Osteocyte (in vitro differentiated cells): Measurements from ENCODE around the gene ESRRG. TPM values are rescaled to one million over a fixed set of nuclear protein-coding genes. Genes with fewer than 3 reads are reported as not detected.

Experiments
- DNase-seq: peaks from one replicate; pipeline ENCODE4 v3.0.0; 2021; ENCODE audit warnings: mixed read lengths; ENCODE audit not compliant: unreplicated experiment; ENCODE audit errors: extremely low spot score
- H3K27ac Mint-ChIP-seq: one replicate; pipeline ENCODE4 v1.8.0; 2021; ENCODE audit warnings: mild to moderate bottlenecking, mixed read lengths; ENCODE audit not compliant: unreplicated experiment
- H3K27me3 Mint-ChIP-seq: one replicate; pipeline ENCODE4 v1.8.0; 2021; ENCODE audit warnings: mixed read lengths; ENCODE audit not compliant: unreplicated experiment
- H3K36me3 Mint-ChIP-seq: one replicate; pipeline ENCODE4 v1.8.0; 2021; ENCODE audit warnings: mixed read lengths; ENCODE audit not compliant: unreplicated experiment
- H3K4me1 Mint-ChIP-seq: one replicate; pipeline ENCODE4 v1.8.0; 2021; ENCODE audit warnings: mixed read lengths; ENCODE audit not compliant: unreplicated experiment
- H3K4me3 Mint-ChIP-seq: one replicate; pipeline ENCODE4 v1.8.0; 2021; ENCODE audit warnings: mild to moderate bottlenecking, moderate library complexity, mixed read lengths; ENCODE audit not compliant: unreplicated experiment
- H3K9me3 Mint-ChIP-seq: one replicate; pipeline ENCODE4 v1.8.0; 2021; ENCODE audit warnings: mixed read lengths; ENCODE audit not compliant: unreplicated experiment
- total RNA-seq: library from RNA; stranded (reverse); gene quantifications from 2 replicates; pipeline ENCODE4 v1.2.1, GENCODE V29; 2021
- TF ChIP-seq, protein P1 (sequence below): fragments of 200-600 bp; sonication (generic); IDR thresholded peaks from 2 replicates; pipeline ENCODE4 v1.5.0; 2021; ENCODE audit warnings: antibody characterized with exemption, mild to moderate bottlenecking, moderate library complexity

Gene ESRRG
- total RNA-seq, 1 donor from 2014 or later: not detected

DNA sequence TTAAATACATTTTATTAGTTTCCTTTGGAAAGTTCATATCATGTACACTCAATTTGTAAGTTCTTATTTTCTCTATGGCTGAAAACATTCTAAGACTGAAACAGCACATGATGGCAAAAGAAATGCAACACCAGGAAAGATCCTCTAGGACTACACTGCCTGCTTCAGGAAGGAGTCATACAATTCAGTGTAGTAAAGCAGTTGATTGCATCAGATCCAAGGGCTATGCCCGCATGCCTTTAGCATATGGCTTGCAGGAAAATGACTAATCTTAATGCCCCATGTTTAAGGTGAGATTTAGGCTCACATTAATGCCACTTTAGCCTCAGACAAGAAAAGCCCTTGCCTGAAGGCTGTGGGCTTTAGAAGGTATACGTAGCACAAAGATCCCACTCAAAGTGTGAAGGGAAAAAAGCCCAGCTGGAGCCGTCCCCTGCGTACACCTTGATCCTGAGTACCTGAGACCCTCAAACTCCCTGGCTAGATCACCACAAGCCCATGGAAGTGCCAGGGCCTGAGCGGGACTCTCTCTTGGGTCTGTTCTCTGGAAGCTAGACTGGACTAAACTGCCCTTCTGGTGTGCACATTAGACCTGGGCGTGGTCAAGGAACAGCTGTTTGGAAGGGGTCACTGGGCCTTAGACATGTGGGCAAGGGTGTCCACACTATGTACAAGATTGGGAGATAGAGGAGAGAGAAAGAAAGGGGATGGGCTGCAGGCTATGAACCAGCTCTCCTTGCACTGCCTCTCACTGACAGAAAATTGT, 52.9 kb downstream of the ESRRG start:
- TF ChIP-seq, protein P1, sequence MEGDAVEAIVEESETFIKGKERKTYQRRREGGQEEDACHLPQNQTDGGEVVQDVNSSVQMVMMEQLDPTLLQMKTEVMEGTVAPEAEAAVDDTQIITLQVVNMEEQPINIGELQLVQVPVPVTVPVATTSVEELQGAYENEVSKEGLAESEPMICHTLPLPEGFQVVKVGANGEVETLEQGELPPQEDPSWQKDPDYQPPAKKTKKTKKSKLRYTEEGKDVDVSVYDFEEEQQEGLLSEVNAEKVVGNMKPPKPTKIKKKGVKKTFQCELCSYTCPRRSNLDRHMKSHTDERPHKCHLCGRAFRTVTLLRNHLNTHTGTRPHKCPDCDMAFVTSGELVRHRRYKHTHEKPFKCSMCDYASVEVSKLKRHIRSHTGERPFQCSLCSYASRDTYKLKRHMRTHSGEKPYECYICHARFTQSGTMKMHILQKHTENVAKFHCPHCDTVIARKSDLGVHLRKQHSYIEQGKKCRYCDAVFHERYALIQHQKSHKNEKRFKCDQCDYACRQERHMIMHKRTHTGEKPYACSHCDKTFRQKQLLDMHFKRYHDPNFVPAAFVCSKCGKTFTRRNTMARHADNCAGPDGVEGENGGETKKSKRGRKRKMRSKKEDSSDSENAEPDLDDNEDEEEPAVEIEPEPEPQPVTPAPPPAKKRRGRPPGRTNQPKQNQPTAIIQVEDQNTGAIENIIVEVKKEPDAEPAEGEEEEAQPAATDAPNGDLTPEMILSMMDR: no peak
- no peaks in the 10 kb centered on the region for H3K9me3 Mint-ChIP-seq
- no peak overlapping the region for H3K27ac Mint-ChIP-seq
- H3K27me3 Mint-ChIP-seq: no peaks in the 10 kb centered on the region
- no peaks in the 10 kb centered on the region for H3K4me1 Mint-ChIP-seq
- no peaks in the 10 kb centered on the region for H3K36me3 Mint-ChIP-seq
- DNase-seq: no peak
- H3K4me3 Mint-ChIP-seq: no peak overlapping the region

DNA sequence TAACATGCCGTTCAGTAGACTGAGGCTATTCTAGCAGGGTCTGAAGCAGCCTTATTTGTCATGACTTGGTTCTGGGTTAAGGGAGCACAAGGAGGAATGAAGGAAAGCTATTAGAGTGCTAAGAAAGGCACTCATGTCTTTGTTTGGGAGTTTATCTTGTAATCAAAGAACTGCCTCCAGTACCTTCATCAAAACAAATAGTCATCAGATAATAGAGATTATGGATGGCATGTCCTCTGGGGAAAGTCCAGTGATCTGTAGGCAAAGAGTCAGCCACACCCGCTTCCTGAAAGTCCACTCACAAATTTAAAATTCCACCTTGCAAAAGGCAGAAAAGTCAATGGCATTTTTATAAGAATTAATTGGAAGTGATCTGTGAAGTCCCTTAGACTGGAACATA, 56.8 kb downstream of the ESRRG start:
- TF ChIP-seq, protein P1: no peak
- no peak for DNase-seq
- no peaks in the 10 kb centered on the region for H3K36me3 Mint-ChIP-seq

DNA sequence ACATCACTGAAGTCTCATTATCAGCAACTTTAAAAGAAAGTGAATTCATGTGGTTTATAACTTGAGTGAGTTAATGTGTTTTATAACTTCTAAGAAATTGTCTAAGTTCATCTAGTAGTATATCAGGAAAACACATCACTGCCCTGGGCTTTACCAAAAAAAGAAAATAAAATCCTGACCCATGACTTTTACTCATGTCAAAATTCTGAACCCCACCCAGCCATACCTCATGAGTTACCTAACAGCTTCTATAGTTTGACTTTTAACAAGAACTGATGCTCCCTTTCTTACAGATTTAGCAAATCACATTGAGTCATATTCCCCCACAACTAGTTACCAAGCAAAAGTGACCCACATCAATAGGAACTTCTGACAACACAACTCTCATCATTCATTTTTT, 57.4 kb downstream of the ESRRG start:
- H3K36me3 Mint-ChIP-seq: no peaks in the 10 kb centered on the region
- peaks cover 3% of the 10 kb centered on the region for H3K27me3 Mint-ChIP-seq
- TF ChIP-seq, protein P1: no peak
- no peak overlapping the region for H3K27ac Mint-ChIP-seq
- DNase-seq: no peak
- H3K4me1 Mint-ChIP-seq: no peaks in the 10 kb centered on the region
- H3K4me3 Mint-ChIP-seq: no peak overlapping the region
- no peaks in the 10 kb centered on the region for H3K9me3 Mint-ChIP-seq

More for the DNA sequence above, 56.8 kb downstream of the ESRRG start:
- no peaks in the 10 kb centered on the region for H3K4me1 Mint-ChIP-seq
- H3K27me3 Mint-ChIP-seq: peaks cover 3% of the 10 kb centered on the region
- H3K4me3 Mint-ChIP-seq: no peak overlapping the region
- no peak overlapping the region for H3K27ac Mint-ChIP-seq
- H3K9me3 Mint-ChIP-seq: no peaks in the 10 kb centered on the region

DNA sequence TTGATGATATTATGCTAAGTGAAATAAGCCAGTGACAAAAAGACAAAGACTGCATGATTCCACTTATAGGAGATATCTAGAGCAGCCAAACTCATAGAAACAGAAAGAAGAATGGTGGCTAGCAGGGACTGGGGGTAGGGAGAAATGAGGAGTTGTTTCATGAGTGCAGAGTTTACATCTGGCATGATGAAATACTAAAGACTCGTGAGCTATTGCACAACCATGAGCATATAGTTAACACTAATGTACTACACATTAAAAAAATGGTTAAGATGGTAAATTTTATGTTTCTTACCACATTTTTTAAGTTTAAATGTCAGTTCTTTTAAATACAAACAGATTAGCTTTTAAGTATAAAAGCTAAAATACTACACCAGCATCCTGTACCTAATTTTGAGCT, 57.8 kb downstream of the ESRRG start:
- Mint-ChIP-seq H3K27me3 (peaks cover 3% of the 10 kb centered on the region), H3K4me1 (no peaks in the 10 kb centered on the region), H3K4me3 (no peak overlapping the region), H3K27ac (no peak overlapping the region), H3K36me3 (no peaks in the 10 kb centered on the region), H3K9me3 (no peaks in the 10 kb centered on the region)
- TF ChIP-seq, protein P1: no peak
- no peak for DNase-seq

DNA sequence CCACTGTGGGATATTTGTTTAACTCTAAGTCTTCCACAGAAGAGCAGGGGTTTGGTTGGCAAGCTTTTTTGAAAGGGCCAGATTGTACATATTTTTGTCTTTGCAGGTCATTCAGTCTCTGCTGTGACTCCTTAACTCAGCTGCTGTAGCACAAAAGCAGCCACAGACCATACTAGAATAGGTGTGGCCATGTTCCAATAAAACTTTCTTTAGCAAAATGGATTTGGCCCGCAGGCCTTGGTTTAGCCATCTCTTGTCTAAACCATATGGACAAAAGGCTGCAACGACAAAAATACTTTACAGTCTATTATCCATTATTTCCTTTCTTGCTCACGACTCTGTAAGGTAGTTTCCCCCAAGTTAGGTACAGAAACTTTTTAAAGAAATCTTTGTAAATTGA, 60.5 kb downstream of the ESRRG start:
- TF ChIP-seq, protein P1: no peak
- Mint-ChIP-seq H3K27me3 (peaks cover 6% of the 10 kb centered on the region), H3K36me3 (no peaks in the 10 kb centered on the region), H3K4me3 (no peak overlapping the region), H3K9me3 (no peaks in the 10 kb centered on the region), H3K4me1 (no peaks in the 10 kb centered on the region), H3K27ac (no peak overlapping the region)
- DNase-seq: no peak
